Kidney glomerular epithelial cell (primary cell): ENCODE measurements around the gene HDHD5.

Experiments
- DNase-seq: peaks from one replicate; lab custom pipeline; 2025; lab: John Stamatoyannopoulos, UW

HDHD5 gene

DNA sequence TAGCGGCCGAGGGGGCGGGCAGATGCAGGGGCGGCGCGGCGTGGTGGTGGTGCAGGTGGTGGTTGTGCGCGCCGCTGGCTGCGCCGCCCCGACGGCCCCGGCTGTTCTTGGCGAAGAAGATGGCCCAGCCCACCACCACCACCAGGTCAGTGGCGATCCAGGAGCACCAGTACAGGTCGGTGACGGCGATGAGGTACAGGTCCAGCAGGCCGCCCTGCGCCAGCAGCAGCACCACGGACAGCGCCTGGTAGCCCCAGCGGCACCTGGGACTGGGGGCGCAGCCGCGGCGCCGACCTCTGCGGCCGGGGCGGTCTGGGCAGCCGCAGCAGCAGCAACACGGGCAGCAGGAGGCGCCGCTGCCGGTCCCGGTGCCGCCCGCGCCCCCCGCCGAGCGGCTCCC is 38.8 kb downstream of the HDHD5 start:
- DNase-seq, result peak; percentile 11

DNA sequence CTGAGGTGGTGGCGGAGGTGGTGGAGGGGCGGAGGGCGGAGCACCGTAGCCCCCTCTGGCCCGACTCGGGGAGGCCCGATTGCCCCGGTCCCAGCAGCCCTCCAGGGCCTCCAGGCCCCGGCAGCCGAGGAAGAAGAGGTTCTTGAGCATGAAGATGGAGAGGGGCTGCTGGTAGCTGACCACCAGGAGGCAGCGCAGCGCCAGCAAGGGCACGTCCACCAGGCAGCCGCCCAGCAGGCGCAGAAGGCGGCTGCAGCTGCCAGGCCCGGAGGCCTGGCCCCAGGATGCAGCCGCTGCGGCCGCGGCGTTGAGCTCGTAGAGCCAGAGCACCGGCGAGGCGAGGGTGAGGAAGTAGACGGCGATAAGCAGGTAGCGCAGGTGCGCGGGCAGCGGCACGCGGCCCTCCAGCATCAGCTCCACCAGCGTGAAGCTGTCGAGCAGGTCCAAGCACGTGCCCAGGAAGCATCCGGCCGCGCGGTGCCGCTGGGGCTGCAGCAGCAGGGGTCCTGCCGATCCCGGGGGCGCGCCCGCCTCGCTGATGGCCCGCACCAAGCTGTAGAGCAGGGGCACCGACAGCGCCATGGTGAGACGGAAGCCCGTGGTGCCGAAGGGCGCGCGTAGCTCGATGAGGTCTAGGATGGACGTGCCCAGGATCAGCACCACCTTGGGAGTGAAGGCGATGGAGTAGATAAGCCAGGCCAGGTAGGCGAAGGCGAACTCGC is 39.4 kb downstream of the HDHD5 start:
- DNase-seq, result no peak

DNA sequence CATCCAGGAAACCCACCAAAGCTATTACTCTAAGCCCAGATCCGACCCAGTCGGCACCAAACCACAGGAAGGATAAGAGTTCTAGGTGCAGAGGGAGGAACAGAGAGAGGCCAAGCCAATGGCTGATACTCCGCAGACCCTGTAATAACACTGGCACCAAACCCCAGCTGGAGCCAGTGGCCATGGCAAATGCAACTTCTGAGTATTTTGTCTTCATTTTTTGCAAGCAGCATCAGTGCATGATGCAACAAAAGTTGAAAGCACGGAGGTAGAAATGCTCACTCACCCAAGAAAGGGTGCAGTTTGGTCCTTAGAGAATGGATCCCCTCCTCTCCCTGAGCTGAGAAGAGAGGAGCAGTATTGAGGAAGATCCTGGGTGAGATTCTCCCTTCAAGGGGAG is 40.7 kb downstream of the HDHD5 start:
- no peak for DNase-seq

DNA sequence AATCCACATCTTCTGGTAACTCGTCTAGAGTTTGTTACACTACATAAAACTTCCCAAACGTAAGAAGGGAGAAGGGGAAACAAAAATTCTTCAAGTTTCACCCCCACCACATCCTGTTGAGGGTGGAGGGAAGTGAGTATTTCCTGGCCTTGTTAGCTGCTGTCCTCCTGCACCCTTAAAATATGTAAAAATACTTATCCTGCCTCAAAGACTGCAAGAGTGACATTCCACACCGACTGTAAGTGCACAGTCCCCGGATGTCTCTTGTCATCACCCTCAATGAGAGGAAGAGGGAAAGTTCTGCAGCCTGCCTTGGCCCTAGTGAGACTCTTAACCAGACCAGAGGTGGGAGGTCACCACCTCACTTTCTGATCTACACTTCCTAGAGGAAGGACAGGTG is 41.2 kb downstream of the HDHD5 start:
- no peak for DNase-seq

DNA sequence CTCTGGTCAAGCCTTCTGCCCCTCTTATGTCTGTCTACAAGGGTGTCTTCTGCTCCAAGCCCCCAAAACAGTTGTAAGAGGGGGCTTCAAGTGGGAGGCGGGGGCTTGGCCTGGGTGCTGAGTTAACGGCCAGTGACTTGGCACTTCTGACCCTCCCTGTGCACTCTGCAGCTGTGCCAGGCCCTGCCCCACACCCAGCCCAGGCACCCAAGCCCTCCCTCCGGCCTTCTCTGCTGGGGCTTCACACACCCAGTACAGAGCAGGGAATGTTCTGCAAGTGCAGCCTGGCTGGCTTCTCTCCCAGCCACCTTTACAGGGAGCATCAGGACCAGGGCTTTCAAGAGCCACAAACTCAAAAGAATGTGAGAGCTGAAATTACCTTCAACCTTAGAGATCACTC is 41.7 kb downstream of the HDHD5 start:
- DNase-seq, result no peak

DNA sequence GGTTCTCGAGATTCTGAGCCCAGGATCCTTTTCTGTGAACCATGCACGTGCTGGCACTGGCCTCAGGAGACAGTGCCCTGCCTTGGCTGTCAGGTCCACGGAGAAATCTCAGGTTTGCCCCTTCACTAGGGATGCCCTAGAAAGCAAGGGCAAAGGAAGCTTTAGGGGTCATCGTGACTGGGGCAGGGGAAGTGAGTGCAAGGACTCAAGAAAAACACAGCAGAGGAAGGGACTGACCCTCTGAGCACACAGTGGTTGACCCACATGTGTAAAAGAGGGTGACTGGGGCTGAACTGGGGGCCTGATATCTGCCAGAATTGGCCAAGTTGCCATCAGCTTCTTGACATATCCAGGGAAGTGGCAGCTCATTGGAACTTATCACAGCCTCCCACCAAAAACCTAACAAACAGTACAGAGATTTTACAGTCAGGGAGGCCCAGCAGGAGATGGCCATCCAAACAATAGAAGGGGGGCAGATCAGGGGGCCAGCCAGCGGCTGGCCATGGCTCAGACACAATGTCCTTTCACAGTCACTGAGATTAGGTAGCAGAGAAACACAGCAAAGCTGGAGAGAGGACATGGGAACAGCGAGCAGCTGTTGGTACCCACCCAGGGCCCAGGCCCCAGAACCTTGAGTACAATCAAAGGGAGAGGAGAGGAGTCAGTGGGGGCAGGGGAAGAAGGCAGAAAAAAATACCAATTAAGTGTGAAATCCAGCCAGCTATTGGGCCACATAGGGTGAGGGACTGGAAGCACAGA is 42.3 kb downstream of the HDHD5 start:
- DNase-seq, result no peak

DNA sequence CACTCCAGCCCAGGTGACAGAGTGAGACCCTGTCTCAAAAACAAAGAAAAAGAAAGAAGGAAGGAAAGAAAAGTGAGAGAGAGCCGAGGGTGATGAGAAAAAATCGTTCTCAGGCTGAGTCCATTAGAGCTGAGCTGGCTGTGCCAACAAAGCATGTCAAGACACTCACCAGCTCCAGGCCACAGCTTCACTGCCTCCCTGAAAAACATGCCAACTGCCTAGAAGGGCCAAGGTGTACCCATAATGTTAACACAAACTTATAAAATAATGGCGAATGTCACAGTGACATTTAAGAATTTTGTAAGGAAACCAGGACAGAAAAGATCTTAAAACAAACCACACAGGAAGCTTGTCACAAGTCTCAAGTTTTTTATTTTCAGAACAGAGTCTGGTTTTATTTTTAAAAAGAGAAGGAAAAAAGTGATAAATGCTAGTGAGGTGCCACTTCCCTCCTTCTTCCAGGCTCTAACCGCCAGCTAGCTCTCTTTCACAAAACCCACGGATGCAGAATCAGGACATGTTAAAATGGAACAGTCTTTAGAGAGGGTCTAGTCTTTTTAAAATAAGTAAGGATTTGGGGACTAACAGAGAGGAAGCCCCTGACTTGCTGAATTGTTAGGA is 43.0 kb downstream of the HDHD5 start:
- DNase-seq, result no peak

DNA sequence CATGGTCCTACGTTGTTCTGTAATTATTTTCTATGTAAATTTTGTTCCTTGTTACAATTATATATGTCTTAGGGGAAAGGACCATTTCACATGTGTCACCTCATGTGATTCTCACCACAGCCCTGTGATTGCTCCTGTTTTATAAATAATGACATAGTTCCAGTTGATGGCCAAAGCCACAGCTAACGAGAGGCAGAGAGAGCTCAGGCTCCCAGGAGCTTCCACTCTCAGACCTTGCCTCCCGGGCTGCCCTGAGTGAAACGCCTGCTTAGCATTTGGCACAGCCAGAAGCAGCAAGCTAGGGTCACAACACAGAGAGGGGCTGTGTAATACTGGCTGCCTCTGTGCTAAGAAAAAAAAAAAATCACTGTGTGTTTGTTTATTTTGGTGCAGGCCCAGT is 43.8 kb downstream of the HDHD5 start:
- DNase-seq, result no peak

DNA sequence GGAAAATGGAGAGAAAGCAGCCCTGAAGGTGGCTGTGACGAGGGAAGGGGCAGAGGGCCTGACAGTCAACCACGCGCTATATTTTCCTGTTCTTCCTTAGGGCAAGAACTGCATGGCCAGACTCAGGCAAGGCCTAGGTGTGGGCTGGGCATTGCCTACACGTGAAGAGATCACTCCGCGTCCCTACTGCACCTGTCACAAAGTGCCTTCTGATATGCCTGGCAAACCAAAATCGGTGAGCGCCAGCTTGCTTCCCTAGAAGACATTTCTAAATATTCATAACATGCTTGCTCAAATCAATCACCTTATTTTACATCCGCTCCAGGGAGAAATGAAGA is 44.2 kb downstream of the HDHD5 start:
- DNase-seq, result no peak

DNA sequence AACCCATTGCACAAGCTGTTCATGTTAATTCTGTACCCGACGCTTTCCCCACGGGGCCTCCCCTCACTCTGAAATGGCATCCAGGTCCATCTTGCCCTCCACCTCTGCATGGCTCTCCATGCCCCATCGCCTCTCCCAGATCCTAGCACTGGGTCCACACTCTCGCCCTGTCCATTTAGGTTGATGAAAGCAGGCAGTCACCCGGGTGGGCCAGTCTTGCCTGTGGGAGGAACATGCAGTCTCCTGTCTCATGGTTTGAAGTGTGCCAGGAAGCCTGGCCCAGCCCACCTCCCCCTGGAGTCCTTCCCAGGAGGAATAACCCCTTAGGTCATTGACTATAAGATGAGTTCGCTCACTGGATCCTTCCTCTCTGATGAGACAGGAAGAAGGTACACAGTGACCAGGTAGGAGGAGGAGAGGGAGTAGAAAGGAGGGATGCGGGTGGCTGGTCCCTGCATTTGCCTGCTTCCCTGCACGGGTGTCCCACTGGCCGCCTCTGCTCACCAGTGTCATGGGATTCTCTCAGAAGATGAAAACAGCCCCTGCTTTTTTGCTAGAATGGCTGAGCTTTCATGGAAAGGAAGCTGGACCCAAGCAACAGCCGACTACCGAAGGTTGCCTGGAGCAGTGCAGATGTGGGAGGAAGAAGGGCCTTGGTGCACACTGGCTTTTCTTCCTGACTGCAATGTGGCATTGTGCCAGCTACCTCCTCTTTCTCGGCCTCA is 44.7 kb downstream of the HDHD5 start:
- no peak for DNase-seq

DNA sequence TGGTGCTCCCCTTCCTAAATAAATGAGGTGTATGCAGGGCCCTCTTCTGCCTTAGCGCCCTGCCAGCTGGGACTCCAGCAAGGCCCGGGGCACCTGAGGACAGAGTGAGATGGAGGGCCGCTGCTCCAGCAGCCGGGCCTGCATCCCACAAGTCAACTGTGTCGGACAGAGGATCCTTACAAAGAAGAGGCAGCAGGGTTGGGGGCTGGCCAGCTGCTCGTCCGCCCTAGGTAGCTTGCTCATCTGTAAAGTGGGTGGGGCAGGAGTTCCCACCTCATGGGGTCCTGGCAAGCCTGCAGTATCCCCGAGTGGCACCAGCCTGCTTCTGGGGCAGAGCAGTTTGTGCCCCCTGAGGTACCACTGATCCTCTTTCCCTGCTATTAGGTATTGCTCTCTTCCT is 45.5 kb downstream of the HDHD5 start:
- no peak for DNase-seq

DNA sequence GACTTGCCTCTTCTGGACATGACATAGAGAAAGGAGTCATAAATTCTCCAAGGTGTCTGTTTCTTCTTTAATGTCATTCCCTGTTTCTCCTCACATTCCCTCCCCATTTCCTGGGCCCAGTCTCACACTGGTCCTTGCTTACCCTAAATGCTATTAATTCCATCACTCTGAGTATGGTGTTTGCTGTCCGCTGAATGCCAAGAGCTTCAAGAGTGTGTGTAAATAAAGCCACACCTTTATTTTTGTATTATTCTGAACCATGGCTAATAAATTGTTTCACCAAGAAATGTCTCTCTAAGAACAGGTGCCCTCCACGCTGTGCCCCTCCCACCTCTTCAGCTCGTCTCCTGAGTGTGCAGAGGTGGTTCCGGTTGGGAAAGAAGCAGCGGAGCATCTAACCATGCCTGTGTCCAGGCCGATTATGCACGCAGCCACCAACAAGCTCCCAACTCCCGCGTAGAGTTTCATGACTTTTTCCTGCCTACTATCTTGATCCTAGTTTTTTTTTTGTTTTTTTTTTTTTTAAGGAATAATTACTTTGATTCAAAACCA is 46.5 kb downstream of the HDHD5 start:
- peak; percentile 14 for DNase-seq

DNA sequence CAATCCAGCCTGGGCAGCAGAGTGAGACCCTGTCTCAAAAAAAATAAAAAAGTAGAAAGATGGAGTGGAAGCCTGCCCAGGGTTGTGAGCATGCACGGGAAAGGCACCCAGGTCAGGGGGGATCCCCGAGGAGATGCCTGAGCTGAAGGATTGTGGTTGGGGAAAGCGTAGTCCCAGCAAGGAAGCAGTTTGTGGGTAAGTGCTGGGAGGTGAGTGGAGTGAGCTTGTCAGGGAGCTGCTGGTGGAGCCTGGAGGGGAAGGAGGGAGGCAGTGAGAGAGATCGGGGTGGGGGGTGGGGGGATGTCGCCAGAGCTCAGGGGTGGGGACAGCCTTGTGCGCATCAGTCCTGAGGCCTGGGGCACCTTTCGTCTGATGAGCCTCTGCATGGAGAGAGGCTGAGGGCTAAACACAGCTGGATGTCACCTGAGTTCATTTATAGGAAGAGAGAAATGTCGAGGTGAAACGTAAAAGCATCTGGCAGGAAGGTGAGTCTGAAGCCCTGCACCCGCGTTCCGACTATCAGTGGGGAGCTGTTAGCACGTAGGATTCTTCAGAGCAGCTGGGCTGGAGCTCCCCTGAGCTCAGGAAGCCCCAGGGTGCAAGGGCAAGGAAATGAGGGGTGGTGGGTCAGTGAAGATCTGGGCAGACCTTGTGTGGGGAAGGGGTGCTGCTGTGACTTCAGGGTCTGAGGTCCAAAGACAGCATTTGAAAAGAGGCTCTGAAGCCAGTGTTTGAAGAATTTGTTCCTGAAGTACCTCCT is 48.1 kb downstream of the HDHD5 start:
- DNase-seq, result no peak

DNA sequence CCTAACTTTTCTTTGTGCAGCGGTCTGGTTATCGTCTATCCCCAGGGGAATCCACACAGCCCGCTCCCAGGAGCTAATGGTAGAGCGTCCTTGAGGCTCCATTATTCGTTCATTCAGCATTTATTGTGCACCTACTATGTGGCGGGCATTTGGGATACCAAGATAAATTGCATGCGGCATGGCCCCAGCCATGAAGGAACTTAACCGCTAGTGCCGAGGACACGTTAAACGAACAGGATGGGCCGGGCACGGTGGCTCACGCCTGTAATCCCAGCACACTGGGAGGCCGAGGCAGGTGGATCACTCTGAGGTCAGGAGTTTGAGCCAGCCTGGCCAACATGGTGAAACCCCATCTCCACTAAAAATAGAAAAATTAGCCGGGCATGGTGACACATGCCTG is 49.1 kb downstream of the HDHD5 start:
- DNase-seq, result no peak

DNA sequence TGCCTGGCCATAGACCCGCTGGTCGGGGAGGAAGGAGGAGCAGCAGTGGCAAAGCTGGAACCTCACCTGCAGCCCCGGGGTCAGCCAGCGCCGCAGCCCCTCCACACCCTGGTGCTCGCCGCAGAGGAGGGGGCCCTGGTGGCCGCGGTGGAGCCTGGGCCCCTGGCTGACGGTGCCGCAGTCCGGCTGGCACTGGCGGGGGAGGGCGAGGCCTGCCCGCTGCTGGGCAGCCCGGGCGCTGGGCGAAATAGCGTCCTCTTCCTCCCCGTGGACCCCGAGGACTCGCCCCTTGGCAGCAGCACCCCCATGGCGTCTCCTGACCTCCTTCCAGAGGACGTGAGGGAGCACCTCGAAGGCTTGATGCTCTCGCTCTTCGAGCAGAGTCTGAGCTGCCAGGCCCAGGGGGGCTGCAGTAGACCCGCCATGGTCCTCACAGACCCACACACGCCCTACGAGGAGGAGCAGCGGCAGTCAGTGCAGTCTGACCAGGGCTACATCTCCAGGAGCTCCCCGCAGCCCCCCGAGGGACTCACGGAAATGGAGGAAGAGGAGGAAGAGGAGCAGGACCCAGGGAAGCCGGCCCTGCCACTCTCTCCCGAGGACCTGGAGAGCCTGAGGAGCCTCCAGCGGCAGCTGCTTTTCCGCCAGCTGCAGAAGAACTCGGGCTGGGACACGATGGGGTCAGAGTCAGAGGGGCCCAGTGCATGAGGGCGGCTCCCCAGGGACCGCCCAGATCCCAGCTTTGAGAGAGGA is 49.8 kb downstream of the HDHD5 start:
- no peak for DNase-seq

DNA sequence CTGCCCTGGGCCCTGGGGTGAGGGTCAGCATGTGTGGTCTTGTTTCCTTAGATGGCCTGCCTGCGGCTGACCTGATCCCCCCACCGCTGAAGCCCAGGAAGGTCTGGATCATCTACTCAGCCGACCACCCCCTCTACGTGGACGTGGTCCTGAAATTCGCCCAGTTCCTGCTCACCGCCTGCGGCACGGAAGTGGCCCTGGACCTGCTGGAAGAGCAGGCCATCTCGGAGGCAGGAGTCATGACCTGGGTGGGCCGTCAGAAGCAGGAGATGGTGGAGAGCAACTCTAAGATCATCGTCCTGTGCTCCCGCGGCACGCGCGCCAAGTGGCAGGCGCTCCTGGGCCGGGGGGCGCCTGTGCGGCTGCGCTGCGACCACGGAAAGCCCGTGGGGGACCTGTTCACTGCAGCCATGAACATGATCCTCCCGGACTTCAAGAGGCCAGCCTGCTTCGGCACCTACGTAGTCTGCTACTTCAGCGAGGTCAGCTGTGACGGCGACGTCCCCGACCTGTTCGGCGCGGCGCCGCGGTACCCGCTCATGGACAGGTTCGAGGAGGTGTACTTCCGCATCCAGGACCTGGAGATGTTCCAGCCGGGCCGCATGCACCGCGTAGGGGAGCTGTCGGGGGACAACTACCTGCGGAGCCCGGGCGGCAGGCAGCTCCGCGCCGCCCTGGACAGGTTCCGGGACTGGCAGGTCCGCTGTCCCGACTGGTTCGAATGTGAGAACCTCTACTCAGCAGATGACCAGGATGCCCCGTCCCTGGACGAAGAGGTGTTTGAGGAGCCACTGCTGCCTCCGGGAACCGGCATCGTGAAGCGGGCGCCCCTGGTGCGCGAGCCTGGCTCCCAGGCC is 50.6 kb downstream of the HDHD5 start:
- no peak for DNase-seq

DNA sequence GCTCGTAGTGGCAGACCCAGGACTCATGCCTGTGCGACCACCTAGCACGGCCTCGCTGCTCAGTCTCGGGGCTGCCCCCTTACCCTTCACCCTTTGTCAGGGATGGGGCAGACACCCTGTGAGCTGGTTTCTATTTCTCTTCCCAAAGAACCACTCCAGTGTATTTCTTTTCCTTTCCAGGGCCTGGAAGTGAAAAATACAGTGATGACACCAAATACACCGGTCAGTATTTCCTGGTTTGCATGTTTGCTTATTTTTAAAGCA is 51.6 kb downstream of the HDHD5 start:
- no peak for DNase-seq

DNA sequence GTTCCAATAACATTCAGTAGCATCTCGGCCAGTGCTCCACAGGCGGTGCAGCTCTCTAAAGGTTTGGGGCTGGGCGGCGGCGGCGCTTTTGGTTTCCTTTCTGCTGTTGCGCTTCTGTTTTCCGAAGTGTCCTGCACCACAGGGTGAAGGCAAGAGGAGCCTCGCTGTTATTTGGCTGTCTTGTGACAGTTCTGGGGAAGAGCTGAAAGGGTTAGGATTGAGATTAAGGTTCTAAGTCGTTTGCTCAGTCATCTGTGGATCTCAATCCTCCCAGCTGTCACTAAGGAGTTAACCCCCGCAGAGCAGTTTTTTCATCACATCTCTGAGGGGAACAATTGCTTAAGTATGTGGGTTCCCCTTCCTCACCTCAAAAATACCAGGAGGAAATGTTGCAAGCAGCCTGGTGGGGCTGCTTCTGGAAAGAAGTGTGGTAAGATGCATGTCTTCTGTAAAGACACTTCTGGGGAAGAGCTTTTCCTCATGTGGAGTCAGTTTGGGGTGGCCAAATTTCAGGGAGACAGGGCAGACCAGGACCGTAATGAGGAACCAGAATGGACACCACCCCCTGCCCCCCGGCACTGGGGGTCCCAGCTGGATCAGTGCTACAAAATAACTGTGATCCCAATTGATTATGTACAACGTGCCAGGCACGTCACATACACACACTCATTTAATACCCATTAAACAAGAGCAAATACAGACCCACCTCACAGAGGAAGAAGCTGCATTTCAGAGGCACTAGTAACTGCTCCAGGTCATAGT is 52.1 kb downstream of the HDHD5 start:
- no peak for DNase-seq

DNA sequence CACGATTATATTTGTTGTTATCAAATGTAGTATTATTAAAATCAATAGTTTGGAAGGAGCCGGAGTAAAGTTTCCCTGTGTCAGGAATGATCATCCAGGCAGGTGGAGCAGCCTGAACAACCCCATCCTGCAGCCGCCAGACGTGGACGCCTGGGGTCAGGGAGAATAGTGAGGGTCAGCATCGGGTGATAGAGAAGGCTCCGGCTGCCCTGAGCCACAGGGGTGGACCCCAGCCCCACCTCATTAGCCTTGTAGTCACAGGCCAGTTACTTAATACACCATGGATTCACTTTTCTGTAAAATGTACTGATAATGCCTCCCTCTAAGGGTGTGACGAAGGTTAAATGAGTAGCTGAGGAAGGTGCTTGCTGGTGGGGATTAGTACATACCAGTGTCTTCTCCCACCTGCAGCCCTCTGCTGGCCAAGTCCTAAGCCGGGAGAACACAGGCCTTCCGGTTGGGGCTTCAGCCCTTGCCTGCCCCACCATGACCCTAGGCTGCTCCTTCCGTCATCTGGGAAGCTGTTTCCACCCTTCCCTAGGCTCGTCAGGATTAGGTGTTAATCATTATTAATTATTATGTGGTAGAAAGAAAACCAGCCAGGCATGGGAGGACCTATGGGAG is 52.8 kb downstream of the HDHD5 start:
- DNase-seq, result no peak
